Activated T-cell treated with anti-CD3 and anti-CD28 coated beads, Interleukin-2, amount 50 U/mL, for 1 hour (primary cell): ENCODE data around the gene ARID1B.

ENCODE experiments used
- DNase-seq: peaks from one replicate; pipeline ENCODE4 v3.0.0-alpha.2; 2020

ARID1B gene

DNA sequence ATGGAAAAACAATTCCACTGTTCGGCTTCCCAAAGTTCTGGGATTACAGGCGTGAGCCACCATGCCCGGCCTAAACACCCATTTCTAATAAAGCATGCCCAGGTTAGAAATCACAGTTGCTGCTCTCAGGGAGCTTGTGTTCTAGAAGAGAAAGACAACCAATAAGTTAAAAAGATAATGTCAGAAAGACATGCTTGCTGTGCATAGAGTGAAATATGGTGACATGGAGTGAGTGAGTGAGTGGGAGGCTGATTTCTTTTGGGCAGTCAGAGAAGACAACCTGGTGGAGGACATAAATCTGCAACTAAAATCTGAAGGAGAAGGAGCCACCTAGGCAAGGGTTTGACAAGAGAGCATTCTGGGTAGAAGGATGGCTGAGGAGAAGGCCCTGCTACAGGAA, 222.6 kb downstream of the ARID1B start:
- DNase-seq, result no peak

- no peak for DNase-seq
Measured at GRCh38 chr6:157001716-157002115, 224.5 kb downstream of the ARID1B start.

DNA sequence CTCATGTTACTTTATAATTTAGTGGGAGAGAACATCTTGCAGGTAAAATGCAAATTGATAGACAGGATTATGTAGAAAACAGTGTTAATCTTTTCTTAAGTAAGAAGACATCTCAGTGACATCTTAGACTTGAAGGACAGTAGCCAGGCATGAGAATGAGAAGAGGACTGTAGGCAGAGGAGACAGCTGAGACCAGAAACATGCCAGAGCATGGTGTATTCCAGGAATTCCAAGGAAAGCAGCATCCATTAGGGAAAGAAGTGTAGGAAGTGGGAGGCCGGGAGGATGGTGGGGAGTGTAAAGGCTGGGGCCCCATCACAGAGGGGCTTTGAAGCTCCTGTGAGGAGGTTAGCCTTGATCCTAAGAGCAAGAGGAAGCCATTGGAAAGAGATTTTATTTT, 225.6 kb downstream of the ARID1B start:
- no peak for DNase-seq

DNA sequence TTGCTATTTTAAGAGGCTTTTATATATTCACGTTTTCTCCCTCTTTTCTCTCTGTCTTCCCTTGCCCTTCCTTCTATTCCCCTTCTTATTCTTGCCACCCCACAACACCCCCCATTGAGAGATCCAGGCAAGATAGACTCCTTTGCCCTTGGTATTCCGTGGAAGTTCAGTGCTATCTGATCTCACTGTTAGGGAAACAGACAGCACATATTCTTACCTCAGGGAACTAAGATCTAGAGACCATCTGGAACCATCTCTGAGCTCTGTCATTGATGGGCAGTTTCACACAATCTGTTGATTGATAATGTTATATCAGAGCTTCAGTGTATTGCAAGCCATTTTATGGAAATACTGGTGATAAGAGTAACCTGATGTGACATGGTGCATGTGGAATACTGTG, 228.8 kb downstream of the ARID1B start:
- no peak for DNase-seq

DNA sequence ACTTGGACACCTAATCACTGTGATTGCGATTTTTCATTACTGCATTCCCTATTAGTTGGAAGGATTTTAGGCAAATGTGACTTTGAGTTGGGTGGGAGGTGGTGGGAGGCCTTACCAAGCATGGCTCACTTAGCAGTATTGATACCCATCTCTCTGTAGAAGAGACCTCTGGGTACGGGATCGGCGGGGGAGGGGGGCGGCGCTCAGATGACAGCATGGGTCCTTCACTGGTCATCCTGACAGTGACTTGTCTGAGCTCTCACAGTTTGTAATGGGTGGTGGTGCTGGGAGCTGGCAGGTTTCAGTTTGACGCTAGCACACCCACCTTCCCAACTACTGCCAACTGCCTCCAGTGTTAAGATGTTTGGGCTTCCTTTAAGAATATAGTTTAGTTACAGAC, 231.4 kb downstream of the ARID1B start:
- DNase-seq, result no peak

DNA sequence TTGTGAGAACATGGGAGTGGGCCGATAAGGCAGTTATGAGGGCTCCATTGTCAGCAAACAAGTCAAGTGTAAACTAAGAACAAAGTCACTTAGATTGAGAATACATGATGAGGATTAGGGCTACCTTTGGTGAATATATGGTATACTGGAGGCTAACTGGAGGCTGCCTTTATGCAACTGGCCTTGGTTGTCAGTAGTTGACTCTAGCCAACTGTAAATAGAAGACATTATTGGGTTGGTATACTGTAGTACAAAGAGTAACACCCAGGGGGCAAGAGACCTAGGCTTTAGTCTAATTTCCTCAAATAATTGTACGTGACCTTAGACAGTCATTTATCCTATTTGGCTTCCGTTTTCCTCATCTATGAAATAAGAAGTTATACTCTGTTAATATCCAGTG, 235.2 kb downstream of the ARID1B start:
- DNase-seq, result no peak

GRCh38 chr6:157013649-157014304, 236.6 kb downstream of the ARID1B start:
- no peak for DNase-seq

GRCh38 chr6:157014871-157015270, 237.7 kb downstream of the ARID1B start:
- no peak for DNase-seq

DNA sequence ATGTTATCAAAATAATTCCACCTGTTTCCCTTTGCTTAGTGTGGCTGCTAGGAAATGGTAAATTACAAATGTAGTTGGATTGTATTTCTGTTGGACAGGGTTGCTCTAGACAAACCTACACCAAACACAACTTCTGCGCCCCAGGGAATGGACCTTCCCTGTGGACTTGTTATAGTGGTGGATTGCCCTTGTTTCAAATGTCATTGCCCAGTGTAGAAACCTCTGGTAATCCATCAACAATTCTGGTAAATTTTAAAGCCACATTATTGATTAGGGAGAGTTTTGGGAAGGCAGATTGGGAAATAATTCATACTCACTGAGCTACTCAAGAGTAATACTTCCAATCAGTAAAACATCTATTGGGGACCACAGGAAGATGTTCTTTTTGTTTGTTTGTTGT, 239.8 kb downstream of the ARID1B start:
- DNase-seq, result no peak

DNA sequence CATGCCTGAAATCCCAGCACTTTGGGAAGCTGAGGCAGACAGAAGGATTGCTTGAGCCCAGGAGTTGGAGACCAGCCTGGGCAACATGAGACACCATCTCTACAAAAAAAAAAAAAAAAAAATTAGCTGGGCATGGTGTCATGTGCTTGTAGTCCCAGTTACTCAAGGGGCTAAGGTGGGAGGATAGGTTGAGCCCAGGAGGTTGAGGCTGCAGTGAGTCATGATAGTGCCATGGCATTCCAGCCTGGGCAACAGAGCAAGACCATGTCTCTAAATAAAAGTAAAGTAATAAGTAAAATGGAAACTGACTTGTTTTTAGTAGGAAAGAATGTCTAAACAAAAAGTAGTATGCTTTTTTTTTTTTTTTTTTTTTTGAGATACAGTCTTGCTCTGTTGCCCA, 240.7 kb downstream of the ARID1B start:
- DNase-seq, result no peak

GRCh38 chr6:157019115-157019641, 242.0 kb downstream of the ARID1B start:
- no peak for DNase-seq

DNA sequence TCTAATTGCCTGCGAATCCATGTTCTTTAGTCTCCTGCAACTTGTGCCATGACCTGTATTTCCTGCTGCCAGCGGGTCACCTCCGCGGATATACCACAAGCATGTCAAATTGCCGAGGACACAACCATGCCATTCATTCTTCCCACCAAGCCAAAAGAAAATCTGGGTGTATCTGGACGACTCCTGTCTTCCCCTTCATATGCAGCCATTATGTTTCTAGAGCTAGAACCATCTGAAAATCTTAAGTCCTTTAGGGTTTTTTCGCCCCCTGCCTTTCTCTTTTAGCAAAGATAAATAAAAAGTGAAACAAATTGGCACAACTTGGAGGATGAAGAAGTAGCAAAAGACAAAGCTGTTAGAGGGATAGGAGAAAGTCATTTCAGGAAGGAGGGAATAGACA, 242.6 kb downstream of the ARID1B start:
- no peak for DNase-seq

DNA sequence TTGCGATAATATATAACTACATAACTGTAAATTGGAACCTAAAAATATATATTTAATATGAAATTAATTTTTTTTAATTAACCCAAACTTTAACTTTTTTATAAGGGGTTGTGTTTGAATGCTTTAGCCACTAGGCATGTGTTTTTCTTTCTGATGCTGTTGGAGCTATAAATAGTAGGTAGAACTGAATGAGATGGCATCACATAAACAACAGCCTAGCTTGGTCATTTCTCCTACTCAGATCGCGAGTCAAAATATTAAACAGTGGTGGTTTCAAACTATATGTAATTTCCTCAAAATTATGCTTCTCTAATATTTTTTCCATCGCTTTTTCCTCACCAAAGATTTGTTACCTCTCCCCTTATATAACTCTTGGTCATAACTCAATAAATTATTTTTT, 243.2 kb downstream of the ARID1B start:
- DNase-seq, result no peak

GRCh38 chr6:157020881-157021343, 243.7 kb downstream of the ARID1B start:
- DNase-seq, result no peak

- peak; percentile 92 for DNase-seq
Measured at GRCh38 chr6:157021344-157021992, 244.3 kb downstream of the ARID1B start.

DNA sequence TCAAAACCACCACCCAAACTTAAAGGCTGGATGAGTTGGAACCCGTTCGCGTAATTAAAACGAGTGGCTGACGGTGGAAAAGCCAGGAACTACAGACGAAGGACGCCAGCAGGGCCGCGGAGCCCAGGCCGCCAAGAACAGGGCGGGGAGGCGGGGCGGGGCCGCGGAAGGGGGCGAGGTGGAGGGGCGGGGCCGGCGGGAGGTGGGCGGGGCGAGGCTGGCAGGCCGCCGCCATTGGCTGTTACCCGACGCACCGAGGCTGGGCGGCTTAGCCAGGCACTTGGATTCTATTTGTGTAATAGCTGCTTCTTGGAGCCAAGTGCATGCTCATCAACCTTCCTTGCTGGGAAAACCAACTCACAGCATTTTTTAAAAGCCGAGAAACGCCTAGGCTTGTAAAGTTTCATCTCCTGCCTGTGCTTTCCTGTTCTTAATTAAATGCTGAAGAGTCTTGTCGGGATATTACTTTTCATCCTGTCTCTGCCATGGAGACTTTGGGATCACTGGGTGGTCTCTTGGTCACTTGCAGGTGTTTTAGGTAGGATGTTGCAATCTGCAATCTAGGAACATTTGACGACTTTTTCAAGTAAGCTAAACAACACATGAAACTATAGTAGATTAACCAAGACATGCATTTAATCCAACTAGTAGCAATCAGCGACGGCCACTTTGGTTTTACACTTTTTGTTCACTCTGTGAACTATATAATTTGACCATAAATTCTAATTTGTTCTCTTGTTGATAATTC, 245.0 kb downstream of the ARID1B start:
- peak; percentile 87 for DNase-seq

DNA sequence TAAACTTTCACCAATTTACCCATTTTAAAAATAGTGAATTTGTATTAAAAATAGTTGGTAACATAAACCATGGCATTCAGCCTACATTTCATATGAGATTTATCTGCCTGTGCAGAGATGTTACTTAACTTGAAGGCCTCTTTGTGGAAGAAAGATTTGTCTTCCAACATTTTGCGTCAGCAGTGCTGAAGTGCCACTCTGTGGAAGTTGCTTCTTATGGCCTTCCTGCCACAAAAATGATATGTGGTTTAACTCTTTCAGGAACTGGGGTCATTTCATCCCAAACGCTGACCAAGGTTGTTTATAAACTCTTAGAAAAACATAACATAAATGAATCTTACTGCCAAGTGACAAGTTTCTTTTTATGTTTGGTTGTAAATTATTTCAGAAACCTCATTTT, 246.8 kb downstream of the ARID1B start:
- DNase-seq, result no peak

- no peak for DNase-seq
Measured at GRCh38 chr6:157024745-157025144, 247.6 kb downstream of the ARID1B start.

GRCh38 chr6:157025437-157025836, 248.3 kb downstream of the ARID1B start:
- no peak for DNase-seq

DNA sequence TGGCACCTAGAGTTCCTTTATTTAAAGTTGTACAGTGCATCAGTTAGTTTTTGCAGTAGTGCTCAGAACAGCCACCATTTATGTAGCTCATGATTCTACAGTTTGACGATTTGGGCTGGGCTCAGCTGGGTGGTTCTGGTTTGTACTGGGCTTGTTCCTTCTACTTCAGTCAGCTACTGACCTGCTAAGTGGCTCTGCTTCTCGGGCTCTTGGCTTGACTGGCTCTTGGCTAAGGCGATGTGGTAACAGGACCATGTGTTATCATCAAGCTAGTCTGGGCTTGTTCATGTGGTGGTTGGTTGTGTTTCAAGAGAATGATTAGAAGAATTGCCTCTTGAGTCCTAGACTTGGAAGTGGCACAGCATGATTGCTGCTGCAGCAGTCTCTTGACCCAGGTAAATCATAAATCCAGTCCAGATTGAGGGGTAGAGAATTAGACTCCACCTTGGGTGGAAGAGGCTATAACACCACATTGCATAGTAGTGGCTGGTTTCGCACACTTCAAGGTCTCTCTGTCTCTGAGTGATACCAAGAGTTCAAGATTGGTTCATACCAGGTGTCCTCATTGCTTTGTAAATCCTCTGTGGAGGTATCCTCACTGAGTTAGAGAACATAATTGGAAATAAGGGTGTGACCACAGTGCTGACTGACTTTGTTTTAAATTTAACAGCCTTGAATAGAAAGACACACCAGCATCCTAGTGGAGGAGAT, 253.0 kb downstream of the ARID1B start:
- DNase-seq, result no peak

DNA sequence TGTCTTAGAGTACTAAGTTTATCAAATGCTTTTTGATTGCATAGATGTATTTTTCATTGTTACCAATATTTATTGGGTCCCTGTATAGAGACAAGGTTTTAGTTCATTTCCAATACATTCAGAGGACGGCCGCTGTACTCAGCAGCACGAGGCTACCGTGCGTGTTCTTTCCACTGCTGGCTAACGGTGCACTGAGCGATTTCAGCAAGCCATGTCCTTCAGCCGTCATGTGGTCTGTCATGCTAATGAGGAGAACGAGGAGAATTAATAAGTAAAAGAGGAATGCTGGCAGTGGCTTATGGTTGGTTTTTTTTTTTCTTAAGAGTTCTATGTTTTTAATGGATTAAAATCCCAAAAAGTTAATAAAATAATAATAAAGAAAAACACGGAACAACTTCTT, 253.6 kb downstream of the ARID1B start:
- no peak for DNase-seq

- no peak for DNase-seq
Measured at GRCh38 chr6:157032923-157033322, 255.7 kb downstream of the ARID1B start.

DNA sequence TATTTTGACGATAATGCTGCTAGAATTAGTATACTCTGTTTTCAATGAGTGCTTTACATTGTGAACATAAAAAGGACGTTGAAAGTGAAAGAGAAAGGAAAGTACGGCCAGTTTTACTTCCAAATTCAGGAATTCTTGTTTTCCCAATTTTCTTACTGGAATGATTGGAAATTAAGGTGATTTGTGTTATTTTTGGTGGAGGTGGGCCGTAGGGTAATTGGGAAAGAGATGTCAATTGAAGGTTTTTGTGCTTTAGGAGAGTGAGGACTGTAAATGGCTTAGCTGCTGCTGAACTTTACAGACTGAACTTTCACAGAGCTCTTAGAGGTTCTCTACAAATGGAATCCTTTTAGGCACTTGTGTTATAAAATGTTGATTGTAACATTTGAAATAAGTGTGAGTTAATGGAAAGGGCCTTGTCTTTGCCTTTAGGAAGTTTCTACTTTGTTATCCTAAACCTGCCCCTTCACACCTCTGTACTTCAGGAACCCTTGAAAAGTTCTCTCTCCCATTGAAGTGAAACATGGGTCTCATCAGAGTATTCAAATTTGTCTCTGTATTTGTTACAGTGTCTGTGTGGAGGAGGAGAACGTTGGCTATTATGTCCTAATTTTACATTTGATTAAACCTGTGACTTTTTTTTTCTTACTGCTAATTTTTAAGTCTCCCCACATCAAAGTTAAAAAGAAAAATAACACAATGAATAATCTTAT, 256.4 kb downstream of the ARID1B start:
- no peak for DNase-seq
